ENCODE results near the gene FBXW5. TPM values are rescaled to one million over a fixed set of nuclear protein-coding genes. Genes with fewer than 3 reads are reported as not detected.

FBXW5 gene
- total RNA-seq, 1 donor from 2014 or later: 421 TPM

DNA sequence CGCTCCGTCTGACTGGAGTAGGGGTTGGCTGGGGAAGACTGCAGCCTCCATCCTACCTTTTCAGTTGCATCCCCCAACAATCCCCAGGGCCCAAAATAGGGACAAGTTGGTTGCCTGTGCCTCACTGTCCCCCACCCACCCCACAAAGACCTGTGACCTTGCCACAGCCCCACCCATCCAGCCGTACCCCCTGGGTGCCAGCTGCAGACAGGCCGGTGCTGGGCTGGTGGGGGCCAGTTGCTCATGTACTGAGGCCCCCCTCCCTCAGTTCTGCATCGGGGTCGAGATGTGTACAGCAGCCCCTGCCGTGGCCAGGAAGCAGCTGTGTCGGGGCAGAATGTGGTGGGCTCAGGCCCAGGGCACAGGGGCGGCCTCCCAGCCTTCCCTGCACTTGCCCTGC is 38.6 kb upstream of the FBXW5 start:
- intact Hi-C loops (cut with DNase I): no loop called here
- Histone ChIP-seq H3K4me3 (no peak overlapping the region), H3K27ac (no peak overlapping the region), H3K27me3 (peaks cover 5% of the 10 kb centered on the region), H3K36me3 (no peaks in the 10 kb centered on the region), H3K4me1 (peaks cover 0 to under 1% of the 10 kb centered on the region in 2 donors), H3K9me3 (no peaks in the 10 kb centered on the region)
- no peak for DNase-seq (ENCODE audit: low spot score in 2 of 2)
- TF ChIP-seq, protein P1, sequence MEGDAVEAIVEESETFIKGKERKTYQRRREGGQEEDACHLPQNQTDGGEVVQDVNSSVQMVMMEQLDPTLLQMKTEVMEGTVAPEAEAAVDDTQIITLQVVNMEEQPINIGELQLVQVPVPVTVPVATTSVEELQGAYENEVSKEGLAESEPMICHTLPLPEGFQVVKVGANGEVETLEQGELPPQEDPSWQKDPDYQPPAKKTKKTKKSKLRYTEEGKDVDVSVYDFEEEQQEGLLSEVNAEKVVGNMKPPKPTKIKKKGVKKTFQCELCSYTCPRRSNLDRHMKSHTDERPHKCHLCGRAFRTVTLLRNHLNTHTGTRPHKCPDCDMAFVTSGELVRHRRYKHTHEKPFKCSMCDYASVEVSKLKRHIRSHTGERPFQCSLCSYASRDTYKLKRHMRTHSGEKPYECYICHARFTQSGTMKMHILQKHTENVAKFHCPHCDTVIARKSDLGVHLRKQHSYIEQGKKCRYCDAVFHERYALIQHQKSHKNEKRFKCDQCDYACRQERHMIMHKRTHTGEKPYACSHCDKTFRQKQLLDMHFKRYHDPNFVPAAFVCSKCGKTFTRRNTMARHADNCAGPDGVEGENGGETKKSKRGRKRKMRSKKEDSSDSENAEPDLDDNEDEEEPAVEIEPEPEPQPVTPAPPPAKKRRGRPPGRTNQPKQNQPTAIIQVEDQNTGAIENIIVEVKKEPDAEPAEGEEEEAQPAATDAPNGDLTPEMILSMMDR (IDR thresholded peaks at IDR 0.05): no peak

DNA sequence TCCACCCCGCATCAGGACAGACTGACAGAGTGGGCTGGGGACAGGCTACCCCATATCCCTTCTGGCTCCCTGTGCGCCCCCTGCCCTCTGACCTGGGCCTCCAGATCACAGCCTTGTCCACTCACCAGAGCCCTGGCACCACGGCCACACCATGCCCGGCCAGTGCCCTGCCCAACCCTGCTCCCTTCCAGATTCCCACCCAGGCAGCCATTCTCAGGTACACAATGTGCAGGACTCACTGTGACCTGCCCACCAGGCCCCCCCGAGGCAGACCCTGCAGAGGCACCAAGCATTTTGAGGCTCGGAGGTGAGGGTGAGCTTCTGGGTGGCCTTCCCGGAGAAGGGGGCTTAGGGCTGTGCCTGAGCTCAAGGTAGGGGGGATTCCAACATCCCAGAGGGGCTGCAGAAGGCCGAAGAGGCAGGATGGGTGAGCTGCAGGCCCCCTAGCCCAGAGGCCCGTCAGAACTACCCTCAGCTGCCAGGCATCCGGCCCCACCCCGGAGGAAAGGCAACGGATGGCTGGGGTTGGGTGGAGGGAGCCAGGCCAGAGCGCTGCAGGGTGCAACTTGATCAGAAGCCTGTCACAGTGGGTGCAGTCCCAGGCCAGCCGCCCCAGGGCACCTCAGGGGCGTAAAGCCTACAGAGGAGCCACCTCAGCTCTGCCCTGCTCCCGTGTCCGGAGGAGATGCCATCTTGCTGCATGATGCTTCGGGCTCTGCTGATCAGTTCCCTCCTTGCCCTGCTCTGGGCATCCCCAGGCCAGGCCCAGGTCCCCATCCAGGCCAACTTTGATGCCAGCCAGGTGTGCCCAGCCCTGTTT is 37.9 kb upstream of the FBXW5 start, which contains the start of gene LCNL1:
TSS of gene LCNL1 (plus strand) at position 762 of the 820 bp plus-strand sequence. CDS start 594 bp downstream, outside the sequence.
- peaks cover 7 to 8% of the 10 kb centered on the region in 2 donors for H3K4me1 ChIP-seq
- peaks cover 5% of the 10 kb centered on the region for H3K27me3 ChIP-seq
- no peak for DNase-seq (ENCODE audit: low spot score in 2 of 2)
- H3K27ac ChIP-seq: no peak within 1 kb of the TSS
- H3K9me3 ChIP-seq: no peaks in the 10 kb centered on the region
- intact Hi-C loops (cut with DNase I): no loop called here
- no peak within 1 kb of the TSS for H3K4me3 ChIP-seq
- H3K36me3 ChIP-seq: no peaks in the 10 kb centered on the region
- TF ChIP-seq, protein P1 (IDR thresholded peaks at IDR 0.05): no peak

DNA sequence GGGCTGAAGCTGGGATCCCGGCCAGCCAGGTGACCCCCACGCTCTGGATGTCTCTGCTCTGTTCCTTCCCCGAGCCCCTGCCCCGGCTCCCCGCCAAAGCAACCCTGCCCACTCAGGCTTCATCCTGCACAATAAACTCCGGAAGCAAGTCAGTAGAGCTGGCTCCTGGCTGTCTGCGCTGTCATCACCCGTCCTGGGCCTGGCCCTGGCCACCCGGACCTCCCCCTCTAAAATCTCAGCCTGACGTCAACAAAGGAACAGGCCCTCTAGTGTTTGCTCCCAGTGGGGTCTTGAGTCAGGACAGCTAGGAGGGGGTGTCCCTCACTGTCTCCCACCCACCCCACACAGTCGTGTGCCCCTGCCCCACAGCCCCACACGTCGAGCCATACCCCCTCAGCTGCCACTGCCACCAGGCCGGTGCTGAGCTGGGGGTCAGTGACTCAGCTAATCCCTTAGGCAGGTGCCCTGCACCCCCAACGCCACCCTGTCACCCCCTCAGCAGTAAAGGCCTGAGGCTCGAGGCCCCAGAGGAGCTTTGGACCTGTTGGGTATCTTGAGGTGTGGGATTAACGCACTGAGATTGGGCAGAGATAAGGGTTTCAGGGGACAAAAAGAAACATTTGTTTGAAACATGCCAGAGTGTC is 37.2 kb upstream of the FBXW5 start:
- Histone ChIP-seq H3K27ac (no peak overlapping the region), H3K27me3 (peaks cover 5% of the 10 kb centered on the region), H3K4me1 (peaks cover 7 to 8% of the 10 kb centered on the region in 2 donors), H3K4me3 (no peak overlapping the region), H3K9me3 (no peaks in the 10 kb centered on the region), H3K36me3 (no peaks in the 10 kb centered on the region)
- TF ChIP-seq, protein P1 (IDR thresholded peaks at IDR 0.05): no peak
- intact Hi-C loops (cut with DNase I): no loop called here
- no peak for DNase-seq (ENCODE audit: low spot score in 2 of 2)

DNA sequence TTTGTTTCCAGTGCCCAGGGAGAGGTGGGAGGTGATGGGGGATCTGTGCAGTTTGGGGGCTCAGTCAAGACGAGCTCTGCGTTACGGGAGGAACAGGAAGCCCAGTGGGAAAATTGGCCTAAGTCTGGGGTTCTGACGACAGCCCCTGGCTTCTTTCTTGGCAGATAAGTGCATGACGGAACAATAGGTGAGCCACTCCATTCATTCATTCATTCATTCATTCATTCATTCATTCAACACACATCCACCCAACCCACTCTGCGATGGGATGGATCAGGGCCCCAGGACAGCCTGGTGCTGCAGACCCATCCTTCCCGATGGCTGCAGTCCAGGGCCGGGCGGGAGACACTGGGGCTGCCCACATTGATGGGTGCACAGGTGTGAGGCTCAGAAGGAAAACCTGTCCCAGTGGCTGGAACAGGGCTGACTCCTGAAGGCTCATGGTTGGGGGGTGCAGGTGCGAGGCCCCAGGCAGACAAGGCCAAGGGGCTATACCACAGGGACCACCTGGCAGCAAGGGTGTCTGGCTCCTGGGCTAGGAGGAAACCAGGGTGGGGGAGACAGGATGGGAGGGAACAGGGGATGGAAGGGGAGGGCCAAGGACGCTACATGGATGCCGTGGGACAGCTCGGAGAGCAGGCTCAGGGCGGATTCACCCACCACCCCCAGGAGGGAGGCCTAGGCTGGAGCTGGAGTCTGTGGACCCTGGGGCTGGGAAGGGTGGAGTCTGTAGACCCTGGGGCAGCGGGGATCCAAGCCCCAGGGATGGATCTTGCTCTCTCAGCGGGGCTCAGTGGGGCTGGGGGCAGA is 36.3 kb upstream of the FBXW5 start:
- Histone ChIP-seq H3K4me3 (no peak overlapping the region), H3K27me3 (peaks cover 5% of the 10 kb centered on the region), H3K36me3 (no peaks in the 10 kb centered on the region), H3K27ac (no peak overlapping the region), H3K9me3 (no peaks in the 10 kb centered on the region), H3K4me1 (peaks cover 7 to 8% of the 10 kb centered on the region in 2 donors)
- DNase-seq (ENCODE audit: low spot score in 2 of 2): no peak
- intact Hi-C loops (cut with DNase I): no loop called here
- TF ChIP-seq, protein P1 (IDR thresholded peaks at IDR 0.05): no peak

DNA sequence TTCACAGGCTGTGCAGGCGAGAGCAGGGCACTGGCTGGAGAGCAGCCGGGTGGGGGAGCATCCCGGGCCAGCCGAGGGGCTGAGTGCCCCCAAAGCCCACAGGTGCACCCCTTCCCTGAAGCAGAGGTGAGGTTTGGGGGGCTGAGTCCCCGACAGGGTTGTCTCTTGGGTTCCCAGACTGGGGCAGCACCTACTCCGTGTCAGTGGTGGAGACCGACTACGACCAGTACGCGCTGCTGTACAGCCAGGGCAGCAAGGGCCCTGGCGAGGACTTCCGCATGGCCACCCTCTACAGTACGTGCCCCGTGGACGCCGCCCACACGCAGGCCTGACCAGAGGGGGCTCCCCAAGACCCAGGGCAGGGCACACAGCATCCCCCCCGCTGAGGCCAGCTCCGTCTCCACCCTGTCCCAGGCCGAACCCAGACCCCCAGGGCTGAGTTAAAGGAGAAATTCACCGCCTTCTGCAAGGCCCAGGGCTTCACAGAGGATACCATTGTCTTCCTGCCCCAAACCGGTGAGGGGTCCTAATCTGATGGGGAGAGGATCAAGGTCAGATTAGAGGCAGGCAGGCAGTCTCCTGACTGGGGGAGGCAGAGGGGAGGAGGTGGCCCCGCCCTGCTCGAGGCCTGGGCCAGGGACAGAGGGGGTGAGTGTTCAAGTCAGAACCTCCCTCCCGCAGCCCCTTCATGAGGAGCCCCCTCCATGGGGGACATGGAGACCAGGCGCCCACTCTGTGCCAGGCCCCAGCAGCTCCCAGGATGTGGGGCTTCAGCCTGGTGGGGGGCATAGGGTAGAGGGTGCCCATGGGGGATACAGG is 35.4 kb upstream of the FBXW5 start:
- Histone ChIP-seq H3K4me1 (peaks cover 7 to 8% of the 10 kb centered on the region in 2 donors), H3K36me3 (no peaks in the 10 kb centered on the region), H3K9me3 (no peaks in the 10 kb centered on the region), H3K27ac (no peak overlapping the region), H3K4me3 (no peak overlapping the region), H3K27me3 (peaks cover 4% of the 10 kb centered on the region)
- TF ChIP-seq, protein P1 (IDR thresholded peaks at IDR 0.05): no peak
- no peak for DNase-seq (ENCODE audit: low spot score in 2 of 2)
- intact Hi-C loops (cut with DNase I): no loop called here
